Esophagus muscularis mucosa (tissue), 4 donors: ENCODE data around the gene C4B. TPM values are rescaled to one million over a fixed set of nuclear protein-coding genes. Genes with fewer than 3 reads are reported as not detected.
"Not testable (repeated sequence)": the region's sequence is repeated elsewhere in the genome, so short reads cannot be mapped to it uniquely, and the experiment has no call there.

Experiments used
- DNase-seq: peaks from one replicate; pipeline ENCODE4 v3.0.0-alpha.2; 2017; ENCODE audit errors: extremely low spot score
- H3K27ac ChIP-seq, 4 donors: fragments of 200-600 bp; sonication (generic); replicated peaks in 1 of 4; 1 replicate in 3 of 4; 2 replicates in 1 of 4; pipeline ENCODE4 v1.5.1; 2016 to 2019; ENCODE audit warnings: mild to moderate bottlenecking in 1 of 4
- H3K27me3 ChIP-seq, 4 donors: fragments of 200-600 bp; sonication (generic); one replicate each; pipeline versions ENCODE4 v1.5.1 to v1.6.0; 2016 to 2019
- H3K36me3 ChIP-seq, 4 donors: fragments of 200-600 bp; sonication (generic); one replicate each; pipeline ENCODE4 v1.5.1; 2016 to 2019
- H3K4me1 ChIP-seq, 4 donors: fragments of 200-600 bp; sonication (generic); one replicate each; pipeline ENCODE4 v1.5.1; 2016 to 2019
- H3K4me3 ChIP-seq, 4 donors: fragments of 200-600 bp; sonication (generic); 1 replicate in 2 of 4; 2 replicates in 2 of 4; pipeline ENCODE4 v1.5.1; 2016 to 2019; ENCODE audit warnings: mild to moderate bottlenecking in 4 of 4, moderate library complexity in 1 of 4
- H3K9me3 ChIP-seq, 4 donors: fragments of 200-600 bp; sonication (generic); 1 replicate in 3 of 4; 2 replicates in 1 of 4; pipeline ENCODE4 v1.5.1; 2016 to 2019
- CTCF ChIP-seq, 3 experiments: fragments of 200-600 bp in 2 of 3; fragments of 450-650 bp in 1 of 3; sonication (generic) in 2 of 3; IDR thresholded peaks; one replicate each; pipeline ENCODE4 v1.5.1; 2017 to 2019; ENCODE audit warnings: antibody characterized with exemption in 3 of 3, mild to moderate bottlenecking in 2 of 3, moderate library complexity in 1 of 3
- EP300 ChIP-seq: sonication (generic); formaldehyde crosslinking; IDR thresholded peaks from one replicate; pipeline ENCODE4 v1.6.1; 2017; ENCODE audit warnings: antibody characterized with exemption
- POLR2A ChIP-seq: fragments of 450-650 bp; IDR thresholded peaks from one replicate; pipeline ENCODE4 v1.6.1; 2017; ENCODE audit warnings: antibody characterized with exemption, moderate library complexity, mild to moderate bottlenecking, low read depth
- POLR2AphosphoS5 ChIP-seq, 2 donors: sonication (generic); formaldehyde crosslinking; IDR thresholded peaks; one replicate each; pipeline ENCODE4 v1.6.1; 2017; ENCODE audit warnings: antibody characterized with exemption in 2 of 2
- WGBS: methylation state at CpG from one replicate; pipeline ENCODE4 v1.1.5; 2018; 5-methylcytosine and 5-hydroxymethylcytosine counted together
- intact Hi-C: fragments of 100-400 bp; cut with DNase I; formaldehyde crosslinking; loops from one replicate; pipeline ENCODE4 v1.15.1; 2023
- total RNA-seq, 4 donors: library from RNA; depleted of rRNA; stranded (reverse); fragments of >200 nt; gene quantifications; one replicate each; pipeline versions ENCODE4 v1.1.0 to v1.2.1, GENCODE V29; 2016

The C4B gene
- total RNA-seq, 4 donors from 2014 or later, result 45.3 to 203 (median 75.8) TPM

- Histone ChIP-seq H3K4me1 (peaks cover 28 to 37% (median 32%) of the 10 kb centered on the region in 4 donors), H3K27me3 (no peaks in the 10 kb centered on the region), H3K4me3 (no peak overlapping the region), H3K9me3 (no peaks in the 10 kb centered on the region), H3K36me3 (peaks cover 0 to 48% (median 8%) of the 10 kb centered on the region in 4 donors), H3K27ac (peak overlapping the region; percentile 74 to 87 (median 80))
- 87% methylated on average over 3 of the region's 6 CpGs for WGBS
- DNase-seq, result no peak
- TF ChIP-seq CTCF (IDR thresholded peaks at IDR 0.05), result no peak
- TF ChIP-seq EP300, result no peak
- TF ChIP-seq POLR2A, result no peak
- no peak for TF ChIP-seq POLR2AphosphoS5 (IDR thresholded peaks at IDR 0.05)
- intact Hi-C loops, result no loop called here
Observed at GRCh38 chr6:32047539-32047854, 32.9 kb downstream of the C4B start.

GRCh38 chr6:32047855-32048766, 33.5 kb downstream of the C4B start:
- TF ChIP-seq CTCF (IDR thresholded peaks at IDR 0.05), result peak; percentile 80 to 93 (median 81)
- no peak for TF ChIP-seq EP300
- TF ChIP-seq POLR2AphosphoS5 (IDR thresholded peaks at IDR 0.05), result peak in 1 of 2 donors; percentile 43
- Histone ChIP-seq H3K27ac (peak overlapping the region; percentile 74 to 87 (median 80)), H3K36me3 (peaks cover 0 to 54% (median 11%) of the 10 kb centered on the region in 4 donors), H3K4me1 (peaks cover 28 to 37% (median 32%) of the 10 kb centered on the region in 4 donors), H3K9me3 (no peaks in the 10 kb centered on the region), H3K4me3 (peak overlapping the region in 1 of 4 donors; percentile 9), H3K27me3 (no peaks in the 10 kb centered on the region)
- DNase-seq, result no peak
- WGBS, result 55% methylated on average over 27 of the region's 42 CpGs
- intact Hi-C loops, result no loop called here

GRCh38 chr6:32049149-32049548, 34.6 kb downstream of the C4B start:
- H3K4me1 ChIP-seq, result peaks cover 28 to 37% (median 32%) of the 10 kb centered on the region in 4 donors
- DNase-seq, intact Hi-C loops, H3K27me3 ChIP-seq, H3K9me3 ChIP-seq, H3K4me3 ChIP-seq: not testable (repeated sequence)
- peaks cover 0 to 61% (median 12%) of the 10 kb centered on the region in 4 donors for H3K36me3 ChIP-seq
- 90% methylated on average over 17 of the region's 21 CpGs for WGBS
- peak overlapping the region in 3 of 4 donors; percentile 0 to 39 (median 15) for H3K27ac ChIP-seq

GRCh38 chr6:32049736-32050135, 35.1 kb downstream of the C4B start:
- H3K27me3 ChIP-seq, DNase-seq, H3K4me3 ChIP-seq, intact Hi-C loops, H3K9me3 ChIP-seq: not testable (repeated sequence)
- peaks cover 0 to 66% (median 12%) of the 10 kb centered on the region in 4 donors for H3K36me3 ChIP-seq
- peaks cover 28 to 37% (median 32%) of the 10 kb centered on the region in 4 donors for H3K4me1 ChIP-seq
- 88% methylated on average over 1 of the region's 11 CpGs for WGBS
- peak overlapping the region in 3 of 4 donors; percentile 0 to 39 (median 15) for H3K27ac ChIP-seq

GRCh38 chr6:32050562-32050961, 36.0 kb downstream of the C4B start:
- TF ChIP-seq POLR2AphosphoS5 (IDR thresholded peaks at IDR 0.05) (no peak), POLR2A (no peak), EP300 (no peak), CTCF (IDR thresholded peaks at IDR 0.05) (no peak)
- 63% methylated on average over 5 of the region's 5 CpGs for WGBS
- Histone ChIP-seq H3K4me1 (peaks cover 28 to 37% (median 32%) of the 10 kb centered on the region in 4 donors), H3K4me3 (no peak overlapping the region), H3K36me3 (peaks cover 0 to 75% (median 15%) of the 10 kb centered on the region in 4 donors), H3K9me3 (no peaks in the 10 kb centered on the region), H3K27ac (peak overlapping the region in 1 of 4 donors; percentile 30), H3K27me3 (no peaks in the 10 kb centered on the region)
- DNase-seq, result no peak
- intact Hi-C loops, result no loop called here

GRCh38 chr6:32052626-32053025, 38.0 kb downstream of the C4B start:
- H3K9me3 ChIP-seq, H3K27me3 ChIP-seq, DNase-seq, H3K27ac ChIP-seq, H3K4me3 ChIP-seq, intact Hi-C loops: not testable (repeated sequence)
- peaks cover 11 to 18% (median 16%) of the 10 kb centered on the region in 4 donors for H3K4me1 ChIP-seq
- H3K36me3 ChIP-seq, result peaks cover 0 to 80% (median 26%) of the 10 kb centered on the region in 4 donors
- 82% methylated on average over 20 of the region's 20 CpGs for WGBS

GRCh38 chr6:32053314-32053713, 38.7 kb downstream of the C4B start:
- H3K27ac ChIP-seq, H3K27me3 ChIP-seq, H3K9me3 ChIP-seq, DNase-seq, H3K4me3 ChIP-seq, intact Hi-C loops: not testable (repeated sequence)
- Histone ChIP-seq H3K4me1 (peaks cover 4 to 17% (median 11%) of the 10 kb centered on the region in 4 donors), H3K36me3 (peaks cover 0 to 80% (median 32%) of the 10 kb centered on the region in 4 donors)
- WGBS, result 95% methylated on average over 4 of the region's 13 CpGs

- DNase-seq, H3K9me3 ChIP-seq, H3K27me3 ChIP-seq, H3K27ac ChIP-seq, intact Hi-C loops, H3K4me3 ChIP-seq: not testable (repeated sequence)
- H3K4me1 ChIP-seq, result peaks cover 0 to 12% (median 6%) of the 10 kb centered on the region in 4 donors
- 95% methylated on average over 13 of the region's 21 CpGs for WGBS
- peaks cover 0 to 90% (median 34%) of the 10 kb centered on the region in 4 donors for H3K36me3 ChIP-seq
Observed at GRCh38 chr6:32055756-32056155, 41.2 kb downstream of the C4B start.
